Thyroid gland (tissue), 4 donors: Measurements from ENCODE around the gene ZFAND3. TPM values are rescaled to one million over a fixed set of nuclear protein-coding genes. Genes with fewer than 3 reads are reported as not detected.

Experiments used
- DNase-seq, 2 donors: peaks; one replicate each; pipeline ENCODE4 v3.0.0-alpha.2; 2019
- H3K27ac ChIP-seq, 3 donors: fragments of 200-600 bp; sonication (generic); 1 replicate in 2 of 3; 2 replicates in 1 of 3; pipeline ENCODE4 v1.5.1; 2016 to 2019; ENCODE audit warnings: mild to moderate bottlenecking in 1 of 3, moderate library complexity in 1 of 3
- H3K27me3 ChIP-seq: fragments of 200-600 bp; sonication (generic); one replicate; pipeline ENCODE4 v1.5.1; 2019
- H3K36me3 ChIP-seq, 2 donors: fragments of 200-600 bp; sonication (generic); one replicate each; pipeline ENCODE4 v1.5.1; 2016 to 2019
- H3K4me1 ChIP-seq, 2 donors: fragments of 200-600 bp; sonication (generic); one replicate each; pipeline ENCODE4 v1.5.1; 2017 to 2019
- H3K4me3 ChIP-seq, 3 donors: fragments of 200-600 bp; sonication (generic); replicated peaks in 1 of 3; 1 replicate in 2 of 3; 2 replicates in 1 of 3; pipeline ENCODE4 v1.5.1; 2016; ENCODE audit warnings: mild to moderate bottlenecking in 1 of 3
- H3K9me3 ChIP-seq: fragments of 200-600 bp; sonication (generic); one replicate; pipeline ENCODE4 v1.5.1; 2017
- POLR2A ChIP-seq, 2 donors: fragments of 450-650 bp; IDR thresholded peaks; one replicate each; pipeline ENCODE4 v1.6.1; 2017; ENCODE audit warnings: antibody characterized with exemption in 2 of 2, mild to moderate bottlenecking in 2 of 2, moderate library complexity in 1 of 2
- WGBS, 2 donors: methylation state at CpG; one replicate each; pipeline ENCODE4 v1.1.5; 2017; 5-methylcytosine and 5-hydroxymethylcytosine counted together
- intact Hi-C: fragments of 100-400 bp; cut with DNase I; formaldehyde crosslinking; loops from one replicate; pipeline ENCODE4 v1.15.1; 2023
- total RNA-seq, 4 donors: library from RNA; depleted of rRNA; stranded (reverse); fragments of >200 nt; gene quantifications; one replicate each; pipeline ENCODE4 v1.2.3, GENCODE V29; 2016
- TF ChIP-seq, protein P1 (sequence below), 6 experiments: fragments of 200-600 bp in 3 of 6; fragments of 450-650 bp in 3 of 6; sonication (generic) in 3 of 6; IDR thresholded peaks; one replicate each; pipeline ENCODE4 v1.5.1; 2016 to 2019; ENCODE audit warnings: antibody characterized with exemption in 6 of 6, mild to moderate bottlenecking in 2 of 6, inconsistent platforms in 1 of 6, moderate library complexity in 1 of 6

ZFAND3 gene
- total RNA-seq, 4 donors from 2014 or later, result 41.3 to 57.7 (median 55.9) TPM

DNA sequence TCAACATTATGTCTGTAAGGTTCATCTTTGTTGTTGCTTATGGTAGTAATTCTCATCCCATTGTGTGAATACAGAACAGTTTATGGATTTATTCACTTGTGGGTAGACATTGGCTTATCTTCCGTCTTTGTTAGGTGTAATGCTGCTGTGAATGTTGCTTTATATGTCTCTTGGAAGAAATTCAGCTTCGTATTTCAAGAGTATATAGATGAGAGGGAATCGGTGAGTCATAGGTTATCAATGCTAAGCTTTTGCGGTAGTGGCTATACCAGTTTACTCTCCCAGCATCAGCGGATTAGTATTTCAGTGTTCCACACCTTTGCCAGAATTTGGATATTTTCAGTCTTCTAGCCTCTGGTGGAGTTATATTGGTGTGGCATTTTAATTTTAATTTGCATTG lies 77.8 kb downstream of the ZFAND3 start:
- H3K27ac ChIP-seq, result no peak overlapping the region
- DNase-seq, result no peak
- H3K4me3 ChIP-seq, result no peak overlapping the region
- intact Hi-C loops, result no loop called here
- H3K4me1 ChIP-seq, result peaks cover 0 to 8% of the 10 kb centered on the region in 2 donors
- no peaks in the 10 kb centered on the region for H3K9me3 ChIP-seq
- H3K27me3 ChIP-seq, result no peaks in the 10 kb centered on the region
- H3K36me3 ChIP-seq, result no peaks in the 10 kb centered on the region
- TF ChIP-seq, protein P1, sequence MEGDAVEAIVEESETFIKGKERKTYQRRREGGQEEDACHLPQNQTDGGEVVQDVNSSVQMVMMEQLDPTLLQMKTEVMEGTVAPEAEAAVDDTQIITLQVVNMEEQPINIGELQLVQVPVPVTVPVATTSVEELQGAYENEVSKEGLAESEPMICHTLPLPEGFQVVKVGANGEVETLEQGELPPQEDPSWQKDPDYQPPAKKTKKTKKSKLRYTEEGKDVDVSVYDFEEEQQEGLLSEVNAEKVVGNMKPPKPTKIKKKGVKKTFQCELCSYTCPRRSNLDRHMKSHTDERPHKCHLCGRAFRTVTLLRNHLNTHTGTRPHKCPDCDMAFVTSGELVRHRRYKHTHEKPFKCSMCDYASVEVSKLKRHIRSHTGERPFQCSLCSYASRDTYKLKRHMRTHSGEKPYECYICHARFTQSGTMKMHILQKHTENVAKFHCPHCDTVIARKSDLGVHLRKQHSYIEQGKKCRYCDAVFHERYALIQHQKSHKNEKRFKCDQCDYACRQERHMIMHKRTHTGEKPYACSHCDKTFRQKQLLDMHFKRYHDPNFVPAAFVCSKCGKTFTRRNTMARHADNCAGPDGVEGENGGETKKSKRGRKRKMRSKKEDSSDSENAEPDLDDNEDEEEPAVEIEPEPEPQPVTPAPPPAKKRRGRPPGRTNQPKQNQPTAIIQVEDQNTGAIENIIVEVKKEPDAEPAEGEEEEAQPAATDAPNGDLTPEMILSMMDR (IDR thresholded peaks at IDR 0.05), result no peak
- TF ChIP-seq POLR2A (IDR thresholded peaks at IDR 0.05), result no peak
- WGBS, 2 donors, result 94 to 95% methylated on average over 5 of the region's 5 CpGs

DNA sequence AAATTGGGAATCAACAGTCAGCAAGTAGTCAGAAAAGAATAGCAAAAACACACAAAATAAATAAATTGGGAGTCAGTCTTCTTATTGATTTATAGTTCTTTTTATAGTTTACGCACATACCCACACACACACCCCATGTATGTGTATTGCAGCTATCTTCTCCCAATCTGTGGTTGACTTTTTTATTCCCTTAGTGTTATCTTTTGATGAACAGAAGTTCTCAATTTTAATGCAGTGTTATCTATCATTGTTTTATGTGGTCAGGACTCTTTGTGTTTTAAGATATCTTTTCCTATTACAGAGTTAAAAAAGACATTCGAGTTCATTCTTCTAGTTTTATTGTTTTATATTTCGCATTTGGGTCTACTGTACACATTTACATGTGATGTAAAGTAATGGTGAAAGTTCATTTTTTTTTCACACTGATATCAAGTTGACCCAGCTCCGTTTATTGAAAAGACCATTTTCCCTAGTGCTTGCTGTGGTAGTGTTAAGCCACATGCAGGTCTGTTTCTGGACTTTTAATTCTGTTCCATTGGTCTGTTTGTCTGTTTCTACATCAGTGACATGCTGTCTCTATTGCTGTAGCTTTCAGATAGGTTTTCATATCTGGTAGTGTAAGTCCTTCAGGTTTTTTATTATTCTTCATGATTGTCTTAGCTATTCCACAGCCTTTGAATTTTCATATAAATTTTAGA lies 78.4 kb downstream of the ZFAND3 start:
- Histone ChIP-seq H3K36me3 (no peaks in the 10 kb centered on the region), H3K4me3 (no peak overlapping the region), H3K4me1 (peaks cover 0 to 8% of the 10 kb centered on the region in 2 donors), H3K27ac (no peak overlapping the region), H3K27me3 (no peaks in the 10 kb centered on the region), H3K9me3 (no peaks in the 10 kb centered on the region)
- intact Hi-C loops, result no loop called here
- DNase-seq, result no peak
- 86 to 92% methylated on average over 4 of the region's 4 CpGs for WGBS, 2 donors
- TF ChIP-seq POLR2A (IDR thresholded peaks at IDR 0.05), result no peak
- TF ChIP-seq, protein P1 (IDR thresholded peaks at IDR 0.05), result no peak

DNA sequence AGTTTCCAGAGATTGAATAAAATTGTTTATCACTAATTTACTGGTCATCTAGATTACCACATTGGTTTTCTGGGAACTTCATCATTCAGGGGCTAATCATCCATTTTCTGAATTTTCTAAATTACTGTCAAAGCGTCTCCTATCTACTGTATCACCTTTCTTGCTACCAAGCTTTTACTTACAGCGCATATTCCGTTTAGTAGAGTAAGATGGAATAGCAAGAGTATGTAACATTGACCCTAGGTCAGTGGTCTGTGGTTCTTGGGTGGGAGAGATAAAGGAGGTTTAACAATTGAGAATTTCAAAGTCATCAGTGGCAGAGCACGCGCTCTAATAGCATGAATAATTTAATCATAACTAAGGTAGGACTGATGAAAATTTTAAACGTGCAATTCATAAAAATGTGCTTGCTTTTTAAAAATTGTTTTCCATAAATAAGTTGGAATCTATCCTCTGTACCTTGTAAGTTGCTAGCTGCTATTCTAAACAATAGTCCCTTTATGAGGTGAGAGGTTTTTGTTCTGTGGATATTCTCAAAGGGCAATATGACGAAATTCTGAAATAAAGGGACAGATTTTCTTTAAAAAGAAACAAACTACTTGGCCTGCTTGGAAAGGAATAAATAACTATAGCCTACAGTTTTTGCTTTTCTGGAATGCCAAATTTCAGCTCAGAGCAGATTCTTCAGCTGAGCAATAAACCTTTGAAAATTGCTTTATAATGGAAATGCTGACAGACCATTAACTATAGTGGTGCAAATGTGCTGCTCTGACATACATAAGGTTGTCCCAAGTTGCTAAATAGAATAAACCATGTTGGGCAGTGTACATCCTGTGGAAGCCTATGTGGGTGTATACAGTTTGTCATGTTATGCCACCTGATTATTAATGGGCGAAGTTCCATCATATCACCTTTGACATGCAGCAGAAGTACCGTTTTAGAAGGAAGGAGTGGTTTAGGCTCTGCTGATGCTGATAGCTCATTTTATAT lies 84.1 kb downstream of the ZFAND3 start:
- H3K4me1 ChIP-seq, result peaks cover 12% of the 10 kb centered on the region in 2 donors
- no peaks in the 10 kb centered on the region for H3K9me3 ChIP-seq
- no peak for DNase-seq
- intact Hi-C loops, result no loop called here
- no peaks in the 10 kb centered on the region for H3K27me3 ChIP-seq
- no peaks in the 10 kb centered on the region for H3K36me3 ChIP-seq
- H3K4me3 ChIP-seq, result no peak overlapping the region
- TF ChIP-seq, protein P1 (IDR thresholded peaks at IDR 0.05), result no peak
- no peak for TF ChIP-seq POLR2A (IDR thresholded peaks at IDR 0.05)
- no peak overlapping the region for H3K27ac ChIP-seq
- WGBS, 2 donors, result 85 to 87% methylated on average over 9 of the region's 9 CpGs

DNA sequence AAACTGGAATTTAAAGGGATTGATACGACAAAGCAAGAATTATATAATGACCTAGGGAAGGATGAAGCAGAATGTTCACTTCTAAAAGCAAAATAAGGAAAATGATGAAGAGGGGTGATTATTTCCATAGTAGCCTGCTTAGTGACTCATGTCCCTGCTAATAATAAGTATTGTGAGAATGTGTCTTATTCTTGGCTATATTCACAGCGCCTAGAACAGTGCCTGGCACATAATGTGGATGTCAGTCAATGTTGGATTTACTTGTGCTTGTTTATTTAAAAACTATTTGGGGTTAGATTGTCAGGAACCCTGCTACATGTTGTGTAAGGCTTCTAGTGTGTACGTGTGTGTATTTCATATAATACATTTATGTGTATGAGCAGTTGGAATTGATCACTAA lies 85.1 kb downstream of the ZFAND3 start:
- Histone ChIP-seq H3K4me1 (peaks cover 12% of the 10 kb centered on the region in 2 donors), H3K27me3 (no peaks in the 10 kb centered on the region), H3K36me3 (no peaks in the 10 kb centered on the region), H3K27ac (no peak overlapping the region), H3K9me3 (no peaks in the 10 kb centered on the region), H3K4me3 (no peak overlapping the region)
- intact Hi-C loops, result no loop called here
- WGBS, 2 donors, result 92 to 94% methylated on average over 3 of the region's 3 CpGs
- DNase-seq, result no peak
- TF ChIP-seq, protein P1 (IDR thresholded peaks at IDR 0.05), result no peak
- no peak for TF ChIP-seq POLR2A (IDR thresholded peaks at IDR 0.05)
